Transverse colon (tissue), 3 donors: ENCODE measurements around the gene NME9.

ENCODE experiments used
- CTCF ChIP-seq, 5 experiments: fragments of 200-600 bp in 3 of 5; fragments of 450-650 bp in 2 of 5; sonication (generic) in 3 of 5; IDR thresholded peaks; 1 replicate in 2 of 5; 2 replicates in 3 of 5; pipeline ENCODE4 v1.5.1; 2016 to 2017; ENCODE audit warnings: antibody characterized with exemption in 5 of 5, inconsistent platforms in 3 of 5, mild to moderate bottlenecking in 2 of 5, moderate library complexity in 1 of 5
- POLR2A ChIP-seq: fragments of 450-650 bp; IDR thresholded peaks from one replicate; pipeline ENCODE4 v1.6.1; 2016; ENCODE audit warnings: antibody characterized with exemption, mild to moderate bottlenecking, moderate library complexity

- TF ChIP-seq CTCF (IDR thresholded peaks at IDR 0.05), result no peak
- no peak for TF ChIP-seq POLR2A
Measured at GRCh38 chr3:138374573-138375134, 45.0 kb upstream of the NME9 start.
